Measurements from ENCODE around the gene D2HGDH. TPM values are rescaled to one million over a fixed set of nuclear protein-coding genes. Genes with fewer than 3 reads are reported as not detected.
"Not testable (repeated sequence)": the region's sequence is repeated elsewhere in the genome, so short reads cannot be mapped to it uniquely, and the experiment has no call there.

D2HGDH gene
- total RNA-seq, 2 experiments from 2014 or later, result 23.2 to 68.1 TPM

DNA sequence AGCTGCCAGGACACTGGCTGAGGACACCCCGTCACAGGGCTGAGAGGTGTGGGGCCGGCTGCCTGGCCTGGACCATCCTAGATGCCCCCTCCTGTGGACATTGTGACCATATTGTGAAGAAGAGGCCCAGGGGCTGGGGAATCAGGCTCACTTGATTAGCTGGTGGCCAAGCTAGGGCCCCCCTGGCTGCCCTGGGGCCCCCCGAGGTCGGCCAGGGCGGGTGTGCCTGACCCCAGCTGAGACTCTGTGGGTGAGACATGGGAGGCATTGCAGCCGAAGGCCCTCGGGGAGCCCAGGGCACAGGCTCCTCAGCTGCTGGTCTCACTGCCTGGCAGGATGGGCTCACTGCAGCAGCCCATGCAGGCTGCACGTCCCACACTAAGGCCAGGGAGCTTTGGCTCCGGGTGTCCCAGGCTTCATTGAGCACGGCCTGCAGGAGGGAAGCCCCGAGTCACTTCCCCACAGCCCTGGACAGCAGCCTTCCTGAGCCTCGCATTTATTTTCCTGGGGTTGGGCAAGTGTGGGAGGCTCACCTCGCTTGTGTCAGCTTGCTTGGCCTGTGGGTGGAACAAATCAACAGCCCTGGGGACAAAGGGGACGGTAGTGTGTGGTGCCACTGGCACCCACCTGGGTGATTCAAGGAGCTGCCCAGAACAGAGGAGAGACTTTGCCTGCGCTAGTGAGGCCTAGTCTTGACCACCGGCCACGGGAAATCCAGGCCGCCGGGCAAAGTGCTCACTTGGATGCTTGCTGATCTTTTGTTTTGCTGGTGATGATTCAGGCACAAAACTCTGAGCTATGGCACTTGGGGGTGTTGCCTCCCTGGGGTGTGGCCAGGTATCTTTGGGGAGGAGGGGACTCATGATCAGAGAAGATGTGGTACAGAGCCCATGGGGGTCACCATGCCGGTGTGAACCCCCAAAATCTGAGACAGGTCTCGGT lies 43.5 kb downstream of the D2HGDH start:
- no peaks in the 10 kb centered on the region for H4K20me1 ChIP-seq (ENCODE audit: insufficient read depth, low read length)
- H3K79me2 ChIP-seq (ENCODE audit: insufficient read depth, low read depth, low read length), result no peaks in the 10 kb centered on the region
- intact Hi-C loops (cut with micrococcal nuclease; ENCODE audit: unreplicated experiment), result no loop called here
- peaks cover 19% of the 10 kb centered on the region; the same call in 1 of the 2 replicates for H3K9me3 ChIP-seq (ENCODE audit: low read length)
- ChIA-PET CTCF (ENCODE audit: unreplicated experiment) (no interaction called here), POLR2A (no interaction called here)
- H3K4me2 ChIP-seq (ENCODE audit: low read length), result no peak overlapping the region
- H2AFZ ChIP-seq (ENCODE audit: low read length), result no peak overlapping the region
- no peak overlapping the region for H3K4me3 ChIP-seq (ENCODE audit: low read depth, low read length, poor library complexity, severe bottlenecking)
- no peak overlapping the region for H3K27ac ChIP-seq (ENCODE audit: low read depth, low read length, poor library complexity, severe bottlenecking)
- no peaks in the 10 kb centered on the region for H3K4me1 ChIP-seq (ENCODE audit: insufficient read depth, low read length, poor library complexity, severe bottlenecking)
- no peak for TF ChIP-seq EZH2phosphoT487 (IDR thresholded peaks at IDR 0.05; ENCODE audit: borderline replicate concordance, low read depth, low read length)
- TF ChIP-seq, protein P1, sequence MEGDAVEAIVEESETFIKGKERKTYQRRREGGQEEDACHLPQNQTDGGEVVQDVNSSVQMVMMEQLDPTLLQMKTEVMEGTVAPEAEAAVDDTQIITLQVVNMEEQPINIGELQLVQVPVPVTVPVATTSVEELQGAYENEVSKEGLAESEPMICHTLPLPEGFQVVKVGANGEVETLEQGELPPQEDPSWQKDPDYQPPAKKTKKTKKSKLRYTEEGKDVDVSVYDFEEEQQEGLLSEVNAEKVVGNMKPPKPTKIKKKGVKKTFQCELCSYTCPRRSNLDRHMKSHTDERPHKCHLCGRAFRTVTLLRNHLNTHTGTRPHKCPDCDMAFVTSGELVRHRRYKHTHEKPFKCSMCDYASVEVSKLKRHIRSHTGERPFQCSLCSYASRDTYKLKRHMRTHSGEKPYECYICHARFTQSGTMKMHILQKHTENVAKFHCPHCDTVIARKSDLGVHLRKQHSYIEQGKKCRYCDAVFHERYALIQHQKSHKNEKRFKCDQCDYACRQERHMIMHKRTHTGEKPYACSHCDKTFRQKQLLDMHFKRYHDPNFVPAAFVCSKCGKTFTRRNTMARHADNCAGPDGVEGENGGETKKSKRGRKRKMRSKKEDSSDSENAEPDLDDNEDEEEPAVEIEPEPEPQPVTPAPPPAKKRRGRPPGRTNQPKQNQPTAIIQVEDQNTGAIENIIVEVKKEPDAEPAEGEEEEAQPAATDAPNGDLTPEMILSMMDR (conservative IDR thresholded peaks at IDR 0.05; ENCODE audit: low read length), result no peak
- no peak for DNase-seq (ENCODE audit: low spot score)
- H3K36me3 ChIP-seq (ENCODE audit: insufficient read depth, low read length), result no peaks in the 10 kb centered on the region
- H3K9me2 ChIP-seq (ENCODE audit: insufficient read depth, low read length), result no peaks in the 10 kb centered on the region
- BruUV-seq (replicated peaks), result no TSS peak

DNA sequence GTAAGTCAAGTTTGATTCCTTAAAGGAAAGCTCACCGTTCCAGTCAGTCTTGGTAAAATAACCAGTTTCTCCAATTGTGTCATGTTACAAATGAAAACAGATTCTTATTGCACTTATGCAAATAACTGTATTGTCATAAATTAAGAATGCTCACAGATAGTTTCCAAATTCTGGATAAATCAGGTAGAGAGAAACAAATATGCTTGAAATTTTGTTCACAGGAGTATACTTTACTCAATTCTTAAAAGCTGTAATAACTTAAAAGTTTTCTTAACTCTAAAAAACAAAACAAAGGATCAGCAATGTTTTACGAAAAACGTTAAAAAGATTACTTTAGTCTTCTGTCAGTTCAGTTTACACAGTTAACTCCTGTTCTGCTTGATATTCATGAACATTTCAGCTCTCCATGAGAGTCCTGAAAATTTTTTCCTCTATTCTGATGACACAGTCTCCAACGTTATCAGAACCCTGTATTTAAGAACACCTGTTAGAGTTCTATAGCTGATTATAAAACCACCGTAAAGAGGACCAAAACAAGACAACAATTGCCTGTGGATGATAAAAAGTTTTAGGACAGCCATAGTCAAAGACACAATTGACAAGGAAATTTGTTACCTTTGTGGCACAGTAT lies 46.6 kb downstream of the D2HGDH start:
- H3K9me3 ChIP-seq (ENCODE audit: low read length), result peaks cover 22% of the 10 kb centered on the region; the same call in 1 of the 2 replicates
- TF ChIP-seq, protein P1 (conservative IDR thresholded peaks at IDR 0.05; ENCODE audit: low read length), result no peak
- TF ChIP-seq EZH2phosphoT487 (IDR thresholded peaks at IDR 0.05; ENCODE audit: borderline replicate concordance, low read depth, low read length), result no peak
- H3K4me1 ChIP-seq (ENCODE audit: insufficient read depth, low read length, poor library complexity, severe bottlenecking), result no peaks in the 10 kb centered on the region
- H3K36me3 ChIP-seq (ENCODE audit: insufficient read depth, low read length), result no peaks in the 10 kb centered on the region
- H2AFZ ChIP-seq (ENCODE audit: low read length), result no peak overlapping the region
- intact Hi-C loops (cut with micrococcal nuclease; ENCODE audit: unreplicated experiment), result no loop called here
- no peaks in the 10 kb centered on the region for H4K20me1 ChIP-seq (ENCODE audit: insufficient read depth, low read length)
- H3K79me2 ChIP-seq (ENCODE audit: insufficient read depth, low read depth, low read length), result no peaks in the 10 kb centered on the region
- ChIA-PET POLR2A (no interaction called here), CTCF (ENCODE audit: unreplicated experiment) (no interaction called here)
- BruUV-seq (replicated peaks), result no TSS peak
- DNase-seq (ENCODE audit: low spot score), result no peak
- no peak overlapping the region for H3K4me2 ChIP-seq (ENCODE audit: low read length)
- H3K4me3 ChIP-seq (ENCODE audit: low read depth, low read length, poor library complexity, severe bottlenecking), result no peak overlapping the region
- H3K9me2 ChIP-seq (ENCODE audit: insufficient read depth, low read length), result no peaks in the 10 kb centered on the region
- H3K27ac ChIP-seq (ENCODE audit: low read depth, low read length, poor library complexity, severe bottlenecking), result no peak overlapping the region

DNA sequence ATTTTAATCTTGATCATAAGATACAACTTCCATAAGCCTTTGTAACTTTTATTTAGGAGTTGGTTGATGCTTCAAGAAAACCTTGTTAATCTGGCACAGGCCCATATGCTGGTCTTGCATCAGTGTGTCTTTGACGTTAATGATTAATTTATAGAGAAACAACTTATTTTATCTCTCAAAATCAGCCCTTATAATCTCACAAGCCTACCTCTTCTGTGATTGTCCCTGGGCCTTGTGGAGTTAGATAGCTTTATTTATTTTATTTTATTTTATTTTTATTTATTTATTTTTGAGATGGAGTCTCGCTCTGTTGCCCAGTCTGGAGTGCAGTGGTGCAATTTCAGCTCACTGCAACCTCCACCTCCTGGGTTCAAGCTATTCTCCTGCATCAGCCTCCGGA lies 47.6 kb downstream of the D2HGDH start:
- intact Hi-C loops (cut with micrococcal nuclease; ENCODE audit: unreplicated experiment); H3K9me2 ChIP-seq (ENCODE audit: insufficient read depth, low read length); H3K4me2 ChIP-seq (ENCODE audit: low read length); H2AFZ ChIP-seq (ENCODE audit: low read length); H4K20me1 ChIP-seq (ENCODE audit: insufficient read depth, low read length); H3K79me2 ChIP-seq (ENCODE audit: insufficient read depth, low read depth, low read length); DNase-seq (ENCODE audit: low spot score); H3K27ac ChIP-seq (ENCODE audit: low read depth, low read length, poor library complexity, severe bottlenecking); H3K4me3 ChIP-seq (ENCODE audit: low read depth, low read length, poor library complexity, severe bottlenecking); H3K4me1 ChIP-seq (ENCODE audit: insufficient read depth, low read length, poor library complexity, severe bottlenecking); CTCF ChIA-PET (ENCODE audit: unreplicated experiment); H3K36me3 ChIP-seq (ENCODE audit: insufficient read depth, low read length); BruUV-seq (replicated peaks); POLR2A ChIA-PET: not testable (repeated sequence)
- peaks cover 22% of the 10 kb centered on the region; the same call in 1 of the 2 replicates for H3K9me3 ChIP-seq (ENCODE audit: low read length)

Measured in OCI-LY7 (cell line).